ENCODE measurements around the gene KLK3.
"Not testable (repeated sequence)": the region's sequence is repeated elsewhere in the genome, so short reads cannot be mapped to it uniquely, and the experiment has no call there.

The KLK3 gene

DNA sequence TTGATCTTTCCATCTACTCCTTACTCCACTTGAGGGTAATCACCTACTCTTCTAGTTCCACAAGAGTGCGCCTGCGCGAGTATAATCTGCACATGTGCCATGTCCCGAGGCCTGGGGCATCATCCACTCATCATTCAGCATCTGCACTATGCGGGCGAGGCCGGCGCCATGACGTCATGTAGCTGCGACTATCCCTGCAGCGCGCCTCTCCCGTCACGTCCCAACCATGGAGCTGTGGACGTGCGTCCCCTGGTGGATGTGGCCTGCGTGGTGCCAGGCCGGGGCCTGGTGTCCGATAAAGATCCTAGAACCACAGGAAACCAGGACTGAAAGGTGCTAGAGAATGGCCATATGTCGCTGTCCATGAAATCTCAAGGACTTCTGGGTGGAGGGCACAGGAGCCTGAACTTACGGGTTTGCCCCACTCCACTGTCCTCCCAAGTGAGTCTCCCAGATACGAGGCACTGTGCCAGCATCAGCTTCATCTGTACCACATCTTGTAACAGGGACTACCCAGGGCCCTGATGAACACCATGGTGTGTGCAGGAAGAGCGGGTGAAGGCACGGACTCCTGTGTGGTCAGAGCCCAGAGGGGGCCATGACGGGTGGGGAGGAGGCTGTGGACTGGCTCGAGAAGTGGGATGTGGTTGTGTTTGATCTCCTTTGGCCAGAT lies 15.8 kb downstream of the KLK3 start:
- no peak for DNase-seq

DNA sequence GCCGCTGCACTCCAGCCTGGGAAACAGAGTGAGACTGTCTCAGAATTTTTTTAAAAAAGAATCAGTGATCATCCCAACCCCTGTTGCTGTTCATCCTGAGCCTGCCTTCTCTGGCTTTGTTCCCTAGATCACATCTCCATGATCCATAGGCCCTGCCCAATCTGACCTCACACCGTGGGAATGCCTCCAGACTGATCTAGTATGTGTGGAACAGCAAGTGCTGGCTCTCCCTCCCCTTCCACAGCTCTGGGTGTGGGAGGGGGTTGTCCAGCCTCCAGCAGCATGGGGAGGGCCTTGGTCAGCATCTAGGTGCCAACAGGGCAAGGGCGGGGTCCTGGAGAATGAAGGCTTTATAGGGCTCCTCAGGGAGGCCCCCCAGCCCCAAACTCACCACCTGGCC lies 18.3 kb downstream of the KLK3 start, which contains the start of gene KLK2:
Gene KLK2 (plus strand): TSS at position 384 of the 400 bp plus-strand sequence. CDS start 35 bp downstream, outside the sequence.
- no peak for DNase-seq

DNA sequence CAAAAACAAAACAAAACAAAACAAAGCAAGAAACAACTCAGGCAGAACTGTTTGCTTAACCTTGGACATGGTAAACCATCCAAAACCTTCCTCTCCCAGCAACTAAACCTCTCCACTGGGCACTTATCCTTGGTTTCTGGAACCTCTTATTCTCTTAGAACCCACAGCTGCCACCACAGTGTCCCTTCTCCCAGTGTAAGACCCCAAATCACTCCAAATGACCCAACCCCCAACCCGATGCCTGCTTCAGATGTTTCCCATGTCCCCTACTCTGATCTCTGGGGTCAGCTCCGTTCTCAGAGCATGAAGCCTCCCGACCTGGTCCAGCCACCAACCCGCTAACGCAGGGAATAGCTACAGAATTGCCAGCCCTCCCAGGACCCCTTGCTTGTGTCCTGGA lies 19.5 kb downstream of the KLK3 start:
- no peak for DNase-seq

DNA sequence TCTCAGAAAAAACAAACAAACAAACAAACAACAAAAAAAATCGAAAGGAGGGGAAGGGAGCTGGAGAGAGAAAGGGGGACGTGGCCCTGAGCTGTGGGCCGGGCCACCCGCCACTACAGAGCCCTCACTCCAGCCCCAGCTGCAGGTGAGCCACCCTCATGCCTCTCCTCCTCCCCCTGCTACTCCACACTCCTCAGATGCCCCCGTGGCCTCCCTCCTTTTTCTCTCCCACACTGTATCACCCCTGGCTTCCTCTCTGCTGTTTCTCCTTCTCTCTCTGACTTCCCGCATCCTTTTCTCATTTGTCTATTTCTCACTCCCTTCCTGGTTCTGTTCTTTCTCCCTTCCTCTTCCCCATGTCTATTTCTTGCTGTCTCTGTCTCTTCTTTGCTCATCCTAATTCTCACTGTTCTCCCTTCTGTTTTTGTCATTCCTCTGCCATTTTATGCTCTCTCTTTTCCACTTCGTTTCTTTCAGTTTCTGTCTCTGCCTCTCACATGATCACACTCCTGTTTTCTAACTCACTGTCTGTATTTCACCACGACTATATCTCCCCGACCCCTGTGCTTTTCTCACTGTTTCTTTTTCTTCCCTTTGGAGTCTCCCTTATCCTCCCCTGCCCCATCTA lies 21.2 kb downstream of the KLK3 start:
- DNase-seq, result no peak

DNA sequence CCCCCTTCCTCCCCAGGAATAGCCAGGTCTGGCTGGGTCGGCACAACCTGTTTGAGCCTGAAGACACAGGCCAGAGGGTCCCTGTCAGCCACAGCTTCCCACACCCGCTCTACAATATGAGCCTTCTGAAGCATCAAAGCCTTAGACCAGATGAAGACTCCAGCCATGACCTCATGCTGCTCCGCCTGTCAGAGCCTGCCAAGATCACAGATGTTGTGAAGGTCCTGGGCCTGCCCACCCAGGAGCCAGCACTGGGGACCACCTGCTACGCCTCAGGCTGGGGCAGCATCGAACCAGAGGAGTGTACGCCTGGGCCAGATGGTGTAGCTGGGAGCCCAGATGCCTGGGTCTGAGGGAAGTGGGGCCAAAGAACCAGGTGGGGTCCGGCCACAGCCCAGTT lies 21.7 kb downstream of the KLK3 start:
- no peak for DNase-seq

DNA sequence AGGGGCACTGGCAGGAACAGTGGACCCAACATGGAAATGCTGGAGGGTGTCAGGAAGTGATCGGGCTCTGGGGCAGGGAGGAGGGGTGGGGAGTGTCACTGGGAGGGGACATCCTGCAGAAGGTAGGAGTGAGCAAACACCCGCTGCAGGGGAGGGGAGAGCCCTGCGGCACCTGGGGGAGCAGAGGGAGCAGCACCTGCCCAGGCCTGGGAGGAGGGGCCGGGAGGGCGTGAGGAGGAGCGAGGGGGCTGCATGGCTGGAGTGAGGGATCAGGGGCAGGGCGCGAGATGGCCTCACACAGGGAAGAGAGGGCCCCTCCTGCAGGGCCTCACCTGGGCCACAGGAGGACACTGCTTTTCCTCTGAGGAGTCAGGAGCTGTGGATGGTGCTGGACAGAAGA lies 22.6 kb downstream of the KLK3 start:
- DNase-seq, result no peak

DNA sequence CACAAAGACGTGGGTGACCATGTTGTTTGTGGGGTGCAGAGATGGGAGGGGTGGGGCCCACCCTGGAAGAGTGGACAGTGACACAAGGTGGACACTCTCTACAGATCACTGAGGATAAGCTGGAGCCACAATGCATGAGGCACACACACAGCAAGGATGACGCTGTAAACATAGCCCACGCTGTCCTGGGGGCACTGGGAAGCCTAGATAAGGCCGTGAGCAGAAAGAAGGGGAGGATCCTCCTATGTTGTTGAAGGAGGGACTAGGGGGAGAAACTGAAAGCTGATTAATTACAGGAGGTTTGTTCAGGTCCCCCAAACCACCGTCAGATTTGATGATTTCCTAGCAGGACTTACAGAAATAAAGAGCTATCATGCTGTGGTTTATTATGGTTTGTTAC lies 24.1 kb downstream of the KLK3 start:
- no peak for DNase-seq

DNA sequence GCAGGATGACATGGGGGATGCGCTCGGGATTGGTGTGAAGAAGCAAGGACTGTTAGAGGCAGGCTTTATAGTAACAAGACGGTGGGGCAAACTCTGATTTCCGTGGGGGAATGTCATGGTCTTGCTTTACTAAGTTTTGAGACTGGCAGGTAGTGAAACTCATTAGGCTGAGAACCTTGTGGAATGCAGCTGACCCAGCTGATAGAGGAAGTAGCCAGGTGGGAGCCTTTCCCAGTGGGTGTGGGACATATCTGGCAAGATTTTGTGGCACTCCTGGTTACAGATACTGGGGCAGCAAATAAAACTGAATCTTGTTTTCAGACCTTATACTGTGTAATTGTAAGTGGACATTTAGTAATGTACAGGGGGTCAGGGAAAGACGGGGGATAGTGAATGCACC lies 25.5 kb downstream of the KLK3 start:
- DNase-seq, result no peak

DNA sequence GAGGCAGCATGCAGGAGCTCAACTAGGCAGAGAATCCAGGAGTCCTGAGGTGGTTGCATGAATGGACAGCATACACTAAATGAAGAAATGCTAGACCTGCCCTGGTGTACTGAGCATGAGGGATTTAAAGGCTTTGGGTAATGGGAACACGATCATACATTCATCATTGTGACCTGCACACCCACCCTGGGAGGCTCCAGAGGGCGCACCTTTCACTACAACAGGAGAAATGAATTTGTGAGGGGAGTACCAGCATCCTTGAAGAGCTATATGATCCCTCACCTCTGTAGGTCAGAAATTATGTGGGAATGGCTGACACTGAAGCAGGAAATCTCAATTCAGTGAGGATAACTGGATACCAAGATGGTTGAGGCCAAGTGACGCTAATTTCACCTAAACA lies 27.5 kb downstream of the KLK3 start:
- DNase-seq, result no peak

DNA sequence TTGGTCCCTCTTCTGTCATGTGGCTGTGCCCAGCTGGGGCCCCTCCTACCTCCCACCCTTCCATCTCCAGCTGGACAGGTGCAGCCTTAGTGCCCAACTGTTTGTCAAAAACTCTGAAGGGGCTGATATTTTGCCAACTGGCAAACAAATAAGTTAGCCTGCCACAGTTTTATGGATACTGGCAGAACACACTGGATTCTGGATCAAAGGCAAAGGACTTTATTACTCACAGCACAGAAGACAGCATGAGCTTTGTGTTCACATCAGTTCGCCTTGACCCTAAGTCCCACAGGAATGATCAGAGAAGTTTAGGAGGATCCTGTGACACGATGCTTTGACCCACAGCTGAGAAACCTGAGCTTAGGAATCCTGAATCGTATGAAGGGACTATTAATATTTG lies 34.9 kb downstream of the KLK3 start:
- DNase-seq, result no peak

DNA sequence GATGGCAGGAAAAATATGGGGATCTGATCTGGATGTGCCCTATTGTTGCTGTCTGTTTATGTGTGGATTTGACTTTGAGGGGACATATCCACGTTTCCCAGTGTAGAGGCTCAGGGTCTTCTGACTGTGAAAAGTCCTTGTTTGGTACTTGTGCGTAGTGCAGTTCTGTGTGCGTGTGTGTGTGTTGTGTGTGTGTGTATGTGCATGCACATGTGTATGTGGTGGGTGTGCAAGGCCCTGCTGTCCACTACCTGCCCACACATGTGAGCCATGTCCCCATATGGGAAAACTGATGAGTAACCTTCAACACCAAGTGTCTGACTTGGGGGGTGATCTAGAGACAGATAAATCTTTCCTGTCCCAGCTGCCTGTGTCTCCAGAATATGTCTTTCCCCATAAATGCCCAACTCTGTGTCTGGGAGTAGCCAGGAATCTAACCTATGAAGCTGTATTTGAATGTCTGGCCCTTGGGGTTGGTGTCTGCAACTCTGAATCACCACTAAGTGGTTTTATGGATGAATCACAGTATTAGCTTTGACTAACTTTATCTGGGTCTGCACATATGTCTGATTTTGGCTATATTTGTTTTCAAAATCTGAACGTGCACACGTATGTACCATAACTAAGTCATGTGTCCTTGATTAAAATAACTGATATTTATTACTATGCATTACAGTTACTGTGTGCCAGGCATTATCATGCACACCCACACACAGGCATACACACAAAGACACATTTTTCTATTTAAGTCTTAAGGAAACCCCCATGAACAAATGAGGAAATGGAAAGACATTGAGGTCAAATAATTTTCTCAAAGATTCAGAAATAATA lies 35.9 kb downstream of the KLK3 start:
- DNase-seq, result no peak

DNA sequence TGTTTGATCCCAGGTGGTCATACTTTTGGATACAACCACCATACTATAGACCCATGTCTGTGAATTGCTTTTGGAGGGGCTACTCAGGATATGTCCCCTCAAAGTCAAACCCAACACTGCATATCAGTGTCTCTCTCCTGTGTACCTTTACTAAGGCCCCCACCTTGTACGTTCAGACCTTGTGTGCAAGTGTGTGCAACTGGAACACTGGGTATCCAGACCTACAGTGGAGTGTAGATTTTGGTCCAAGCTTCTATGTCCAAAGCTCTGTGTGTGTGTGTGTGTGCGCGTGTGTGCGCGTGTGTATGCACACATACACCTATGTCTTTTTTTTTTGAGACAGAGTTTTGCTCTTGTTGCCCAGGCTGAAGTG lies 36.5 kb downstream of the KLK3 start:
- no peak for DNase-seq

DNA sequence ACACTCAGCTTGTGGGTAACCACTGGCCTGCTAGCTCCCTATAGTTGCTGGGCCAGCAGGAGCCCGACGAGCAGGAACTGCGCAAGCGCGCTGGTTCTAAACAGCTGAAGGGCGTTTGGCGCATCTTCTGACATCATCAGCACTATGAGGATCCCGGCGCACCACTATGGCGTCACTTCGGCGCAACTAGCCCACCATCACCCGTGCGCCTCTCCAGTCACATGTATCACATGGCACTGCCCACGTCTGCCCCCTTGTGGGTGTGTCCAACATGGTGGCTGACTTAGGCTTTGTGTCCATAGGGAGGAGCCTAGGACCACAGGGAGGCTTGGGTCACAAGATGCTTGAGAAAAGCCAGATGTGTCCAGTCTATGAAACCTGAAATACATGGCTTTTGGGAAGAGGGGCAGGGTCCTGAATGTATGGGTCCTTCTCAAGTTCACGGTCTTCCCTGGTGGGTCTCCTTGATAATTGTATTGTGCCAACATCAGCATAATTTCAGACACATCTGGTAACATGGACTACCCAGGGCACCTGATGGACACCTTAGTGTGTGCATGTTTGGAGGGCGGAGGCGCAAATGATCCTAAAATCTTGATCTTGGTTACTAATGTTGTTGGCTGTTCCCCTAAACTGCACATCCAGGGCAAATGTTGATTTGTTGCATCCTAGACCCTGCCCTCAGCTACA lies 38.5 kb downstream of the KLK3 start:
- DNase-seq, result no peak

DNA sequence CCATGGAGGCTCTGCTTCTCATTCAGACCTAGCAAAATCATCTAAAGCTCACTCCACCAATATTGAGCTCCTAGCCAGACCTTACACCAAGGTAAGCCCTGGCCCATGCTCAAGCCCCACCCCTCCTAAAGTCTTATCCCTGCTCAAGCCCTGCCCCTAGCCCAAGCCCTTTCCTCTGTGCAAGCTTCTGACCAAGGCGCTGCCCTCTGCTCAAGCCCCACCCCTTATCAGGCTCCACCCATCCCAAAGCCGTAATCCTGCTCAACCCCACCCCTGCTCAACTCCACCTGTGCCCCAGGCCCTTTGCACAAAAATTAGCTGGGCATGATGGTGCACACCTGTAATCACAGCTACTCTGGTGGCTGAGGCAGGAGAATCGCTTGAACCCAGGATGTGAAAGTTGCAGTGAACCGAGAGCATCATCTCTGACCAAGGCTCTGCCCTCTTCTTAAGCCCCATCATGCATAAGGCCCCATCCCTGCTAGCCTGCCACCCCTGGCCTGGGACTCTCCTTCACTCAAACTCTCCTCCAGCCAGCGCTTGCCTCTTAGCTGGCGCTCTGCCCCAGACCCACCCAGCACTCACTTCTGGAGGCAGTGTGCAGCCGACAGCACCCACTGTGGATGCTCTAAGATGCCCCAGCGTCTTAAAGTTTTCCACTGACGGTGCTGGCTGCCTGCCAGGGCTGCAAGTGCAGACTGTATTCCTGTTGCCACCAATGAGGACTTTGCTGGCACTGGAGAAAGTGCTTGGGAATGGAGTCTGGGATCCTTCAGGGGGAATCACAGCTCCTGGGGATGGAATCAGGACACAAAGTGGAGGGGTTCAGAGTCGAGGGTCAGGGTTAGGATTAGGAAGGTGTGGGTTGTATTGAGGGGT lies 40.0 kb downstream of the KLK3 start:
- no peak for DNase-seq

DNA sequence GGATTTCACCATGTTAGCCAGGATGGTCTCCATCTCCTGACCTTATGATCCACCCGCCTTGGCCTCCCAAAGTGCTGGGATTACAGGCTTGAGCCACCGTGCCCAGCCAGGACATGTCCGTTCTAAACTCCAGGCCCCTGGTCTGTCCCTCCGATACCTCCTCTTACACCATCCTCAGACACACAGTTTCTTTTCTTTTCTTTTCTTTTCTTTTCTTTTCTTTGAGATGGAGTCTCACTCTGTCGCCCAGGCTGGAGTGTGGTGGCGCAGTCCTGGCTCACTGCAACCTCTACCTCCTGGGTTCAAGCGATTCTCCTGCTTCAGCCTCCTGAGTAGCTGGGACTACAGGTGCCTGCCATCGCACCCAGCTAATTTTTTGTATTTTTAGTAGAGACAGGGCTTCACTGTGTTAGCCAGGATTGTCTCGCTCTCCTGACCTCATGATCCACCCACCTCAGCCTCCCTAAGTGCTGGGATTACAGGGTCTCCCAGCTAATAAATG lies 41.4 kb downstream of the KLK3 start:
- not testable (repeated sequence) for DNase-seq

DNA sequence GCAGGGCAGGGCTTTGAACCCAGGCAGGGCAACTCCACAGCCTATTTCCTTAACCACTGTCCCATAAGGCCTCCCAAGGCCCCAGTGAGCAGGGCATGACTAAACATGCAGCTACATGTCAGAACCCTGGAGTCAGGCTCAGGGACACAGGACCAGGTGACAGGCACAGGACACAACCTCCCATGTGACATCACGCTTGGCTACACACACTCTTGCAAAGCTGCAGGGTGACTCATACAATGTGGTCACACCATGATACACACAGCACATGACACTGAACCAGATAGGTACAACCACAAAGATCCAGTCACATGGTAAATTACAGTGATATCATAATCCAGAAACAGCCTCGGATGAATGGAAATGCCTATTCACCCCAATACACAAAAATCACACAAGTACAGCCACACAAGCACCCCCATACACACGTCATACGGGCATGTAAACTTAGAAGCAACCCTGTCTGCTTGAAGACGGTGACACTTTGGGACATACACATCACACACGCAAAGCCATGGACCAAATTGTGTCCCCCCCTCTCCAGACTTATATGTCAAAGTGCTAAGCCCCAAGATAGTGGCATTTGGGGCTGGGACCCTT lies 42.0 kb downstream of the KLK3 start:
- no peak for DNase-seq

DNA sequence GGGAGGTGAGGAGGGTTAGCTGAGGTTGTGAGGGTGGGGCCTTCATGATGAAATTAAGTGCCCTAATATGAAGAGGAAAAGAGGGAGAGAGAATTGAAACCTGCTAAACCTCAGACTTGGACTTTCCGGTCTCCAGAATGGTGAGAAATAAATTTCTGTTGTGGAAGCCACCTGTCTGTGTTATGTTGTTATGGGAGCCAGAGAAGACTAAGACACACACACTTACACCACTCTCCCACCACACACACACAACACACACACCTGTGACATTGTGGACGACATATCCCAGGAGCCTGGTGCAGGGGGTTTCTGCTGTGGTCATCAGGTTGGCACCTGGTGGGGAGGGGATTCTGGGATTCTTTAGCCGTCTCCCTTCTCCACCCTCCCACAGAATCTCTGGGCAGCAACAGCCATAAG lies 42.5 kb downstream of the KLK3 start:
- no peak for DNase-seq

DNA sequence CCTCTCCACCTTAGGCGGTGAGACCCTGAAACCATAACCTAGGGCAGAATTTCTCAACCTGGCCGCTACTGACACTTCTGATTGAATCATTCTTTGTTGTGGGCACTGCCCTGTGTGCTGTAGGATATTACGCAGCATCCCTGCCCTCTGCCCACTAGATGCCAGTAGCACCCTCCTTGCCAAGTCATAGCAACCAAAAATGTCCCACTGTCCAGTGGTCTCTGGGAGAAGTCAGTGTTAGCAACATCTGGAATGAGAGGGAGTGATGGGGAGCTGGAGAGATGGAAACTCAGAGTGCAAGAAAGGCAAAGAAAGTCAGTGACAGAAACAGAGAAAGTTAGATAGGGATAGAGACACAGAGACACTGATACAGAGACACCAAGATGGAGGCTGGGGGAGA lies 42.9 kb downstream of the KLK3 start:
- DNase-seq, result no peak

DNA sequence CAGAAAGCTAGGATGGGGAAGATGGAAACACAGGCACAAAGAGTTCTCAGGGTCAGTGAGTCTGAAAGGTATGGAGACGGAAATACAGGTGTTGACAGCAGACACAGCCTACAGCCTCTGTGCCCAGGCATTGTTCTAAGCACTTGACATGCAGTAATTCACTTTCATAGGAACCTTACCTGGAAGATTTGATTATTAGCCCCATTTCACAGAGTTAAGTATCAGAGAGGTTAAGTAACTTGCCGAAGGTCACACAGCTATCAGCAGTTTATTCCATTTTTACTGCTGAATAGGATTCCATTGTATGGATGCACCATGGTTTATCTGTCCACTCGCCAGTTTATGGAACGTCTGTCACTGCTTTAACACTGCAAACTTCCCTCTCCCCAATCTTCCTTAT lies 43.3 kb downstream of the KLK3 start:
- DNase-seq, result no peak

DNA sequence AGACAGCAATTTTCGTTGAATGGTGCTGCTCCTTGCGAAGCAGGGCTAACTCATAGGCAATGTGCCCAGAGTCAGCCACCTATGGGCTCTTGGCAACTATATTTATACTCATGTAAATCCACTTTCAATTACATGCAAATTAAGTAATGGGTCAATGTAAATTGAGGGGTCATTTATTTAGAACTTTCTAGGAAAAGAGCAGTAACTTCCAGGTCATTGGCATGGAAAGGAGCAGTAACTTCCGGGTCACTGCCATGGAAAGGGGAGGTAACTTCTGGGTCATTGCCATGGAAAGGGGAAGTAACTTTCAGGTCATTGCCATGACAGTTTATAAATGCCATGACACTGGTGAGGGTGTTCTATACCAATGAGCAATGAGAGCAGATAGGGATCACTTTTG lies 44.9 kb downstream of the KLK3 start:
- DNase-seq, result no peak

DNA sequence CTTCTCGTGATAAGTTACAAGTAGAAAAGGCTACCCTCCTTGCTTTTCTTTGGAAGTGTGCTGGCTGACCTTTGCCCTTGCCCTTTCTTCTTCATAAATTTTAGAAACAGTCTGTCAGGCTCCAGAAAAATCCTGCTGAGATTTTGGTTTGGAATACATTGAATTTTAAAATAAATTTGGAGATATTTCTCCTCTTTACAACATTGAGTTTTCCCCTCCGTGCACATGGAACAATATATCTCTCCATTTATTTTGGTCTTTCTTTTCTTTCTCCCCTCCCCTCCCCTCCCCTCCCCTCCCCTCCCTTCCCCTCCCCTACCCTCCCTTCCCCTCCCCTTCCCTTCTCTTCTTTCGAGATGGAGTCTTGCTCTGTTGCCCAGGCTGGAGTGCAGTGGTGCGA lies 47.9 kb downstream of the KLK3 start:
- no peak for DNase-seq

DNA sequence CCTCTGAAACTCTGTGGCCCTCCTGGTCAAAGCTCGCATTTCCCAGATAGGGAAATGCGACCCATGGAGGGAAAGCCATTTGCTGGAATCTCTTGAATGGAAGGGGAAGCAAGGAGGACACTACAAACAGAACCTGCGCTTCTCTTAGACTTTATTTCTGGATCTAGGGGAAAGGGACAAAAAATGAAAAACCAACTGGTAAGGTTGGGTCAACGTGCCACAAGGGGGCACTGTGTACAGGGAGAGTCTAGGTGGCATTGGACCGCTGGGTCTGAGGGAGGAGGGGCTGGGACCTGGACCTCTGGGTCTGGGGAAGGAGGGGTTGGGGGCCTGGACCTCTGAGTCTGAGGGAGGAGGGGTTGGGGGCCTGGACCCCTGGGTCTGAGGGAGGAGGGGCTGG lies 51.5 kb downstream of the KLK3 start:
- DNase-seq, result no peak

All from activated CD4-positive, CD25-positive, alpha-beta regulatory T cell (primary cell).